HepG2 (cell line): ENCODE results near the gene SYNGR4. TPM values are rescaled to one million over a fixed set of nuclear protein-coding genes. Genes with fewer than 3 reads are reported as not detected.
A peak's percentile ranks its signal among the peaks of the same experiment; 100 is the strongest.

Experiments used
- EP300 ChIP-seq, 3 experiments: sonication (generic) in 1 of 3; formaldehyde crosslinking in 1 of 3; IDR thresholded peaks; 2 replicates each; pipeline versions ENCODE4 v1.5.1 to v1.6.1; 2011 to 2020; ENCODE audit warnings: low read depth in 2 of 3, low read length in 2 of 3, borderline replicate concordance in 1 of 3, improper control_type of control experiment in 1 of 3, mild to moderate bottlenecking in 1 of 3, missing genetic modification reagents in 1 of 3, moderate library complexity in 1 of 3
- GZF1 ChIP-seq: sonication (generic); formaldehyde crosslinking; IDR thresholded peaks from 2 replicates; pipeline ENCODE4 v1.5.1; 2020; ENCODE audit warnings: mild to moderate bottlenecking, missing genetic modification reagents
- HHEX ChIP-seq: IDR thresholded peaks from 2 replicates; pipeline ENCODE4 v1.6.1; 2016; ENCODE audit warnings: control low read depth
- HNF1A ChIP-seq, 2 experiments: sonication (generic) in 1 of 2; formaldehyde crosslinking in 1 of 2; IDR thresholded peaks; 2 replicates each; pipeline versions ENCODE4 v1.4.0 to v1.6.1; 2016 to 2020; ENCODE audit warnings: borderline replicate concordance in 1 of 2, low read depth in 1 of 2, mild to moderate bottlenecking in 1 of 2, missing genetic modification reagents in 1 of 2
- IRX3 ChIP-seq: sonication (generic); formaldehyde crosslinking; IDR thresholded peaks from 2 replicates; pipeline ENCODE4 v1.8.1; 2023; ENCODE audit warnings: mild to moderate bottlenecking, low read depth, missing genetic modification reagents, borderline replicate concordance
- KMT2A ChIP-seq: sonication (generic); formaldehyde crosslinking; IDR thresholded peaks from 2 replicates; pipeline ENCODE4 v1.4.0; 2020; ENCODE audit warnings: missing genetic modification reagents
- MLLT10 ChIP-seq: sonication (generic); formaldehyde crosslinking; IDR thresholded peaks from 2 replicates; pipeline ENCODE4 v1.4.0; 2020; ENCODE audit warnings: missing genetic modification reagents
- NCOA2 ChIP-seq: sonication (generic); formaldehyde crosslinking; IDR thresholded peaks from 2 replicates; pipeline ENCODE4 v1.8.0; 2022; ENCODE audit warnings: inconsistent platforms
- NR0B2 ChIP-seq: sonication (generic); formaldehyde crosslinking; IDR thresholded peaks from 2 replicates; pipeline ENCODE4 v1.4.0; 2020; ENCODE audit warnings: mild to moderate bottlenecking, missing genetic modification reagents
- SALL1 ChIP-seq: sonication (generic); formaldehyde crosslinking; IDR thresholded peaks from 2 replicates; pipeline ENCODE4 v1.8.0; 2022; ENCODE audit warnings: mild to moderate bottlenecking, missing genetic modification reagents
- SETDB1 ChIP-seq: sonication (generic); formaldehyde crosslinking; IDR thresholded peaks from 2 replicates; pipeline ENCODE4 v1.5.1; 2020; ENCODE audit warnings: missing genetic modification reagents, mild to moderate bottlenecking, borderline replicate concordance
- XBP1 ChIP-seq: sonication (generic); formaldehyde crosslinking; IDR thresholded peaks from 2 replicates; pipeline ENCODE4 v1.5.0; 2020; ENCODE audit warnings: missing genetic modification reagents
- ZMAT3 ChIP-seq: sonication (generic); formaldehyde crosslinking; conservative IDR thresholded peaks from 2 replicates; pipeline ENCODE4 v1.7.0; 2021; ENCODE audit warnings: missing genetic modification reagents
- ZNF253 ChIP-seq: sonication (generic); formaldehyde crosslinking; IDR thresholded peaks from 2 replicates; pipeline ENCODE4 v1.8.0; 2022; ENCODE audit warnings: mild to moderate bottlenecking, missing genetic modification reagents, borderline replicate concordance
- ZNF468 ChIP-seq: sonication (generic); formaldehyde crosslinking; IDR thresholded peaks from 2 replicates; pipeline ENCODE4 v1.8.0; 2022; ENCODE audit warnings: mild to moderate bottlenecking, moderate library complexity, missing genetic modification reagents
- ZNF550 ChIP-seq: sonication (generic); formaldehyde crosslinking; IDR thresholded peaks from 2 replicates; pipeline ENCODE4 v1.4.0; 2020; ENCODE audit warnings: mild to moderate bottlenecking, missing genetic modification reagents, borderline replicate concordance
- ZNF569 ChIP-seq: sonication (generic); formaldehyde crosslinking; IDR thresholded peaks from 2 replicates; pipeline ENCODE4 v1.5.0; 2020; ENCODE audit warnings: mild to moderate bottlenecking, missing genetic modification reagents, moderate library complexity, borderline replicate concordance
- ZNF670 ChIP-seq: sonication (generic); formaldehyde crosslinking; IDR thresholded peaks from 2 replicates; pipeline ENCODE4 v1.8.0; 2022; ENCODE audit warnings: mild to moderate bottlenecking, missing genetic modification reagents, borderline replicate concordance
- ZSCAN31 ChIP-seq: sonication (generic); formaldehyde crosslinking; IDR thresholded peaks from 2 replicates; pipeline ENCODE4 v1.5.0; 2020; ENCODE audit warnings: low read depth, mild to moderate bottlenecking, missing genetic modification reagents
- polyA plus RNA-seq, 8 experiments: library from polyadenylated mRNA; depleted of rRNA in 3 of 8; stranded (reverse) in 7 of 8; unstranded in 1 of 8; fragments of >200 nt; fragmentation: Illumina TruSeq in 4 of 8; extraction: Trizol in 4 of 8; gene quantifications; 2 replicates each; pipeline versions ENCODE4 v1.2.1 to v1.2.3, GENCODE V29; 2011 to 2016; ENCODE audit warnings: low read depth in 4 of 8, missing spikeins in 1 of 8, mixed read lengths in 1 of 8; ENCODE audit not compliant: insufficient read depth in 1 of 8
- total RNA-seq, 5 experiments: library from RNA; depleted of rRNA; stranded (reverse); fragments of >200 nt; fragmentation: Illumina TruSeq; extraction: Trizol; gene quantifications; 2 replicates each; pipeline ENCODE4 v1.2.3, GENCODE V29; 2016; ENCODE audit warnings: low read depth in 1 of 5
- TF ChIP-seq, protein P1 (sequence below): sonication (generic); formaldehyde crosslinking; IDR thresholded peaks from 2 replicates; pipeline ENCODE4 v1.8.1; 2023; ENCODE audit warnings: missing genetic modification reagents, inconsistent platforms, borderline replicate concordance
- TF ChIP-seq, protein P2 (sequence below): sonication (generic); formaldehyde crosslinking; IDR thresholded peaks from 2 replicates; pipeline ENCODE4 v1.4.0; 2020; ENCODE audit warnings: missing genetic modification reagents; ENCODE audit errors: not compliant biosample characterization

The SYNGR4 gene
- total and polyA plus RNA-seq, 2 of the 13 experiments (the other 11 are each of a cell fraction or from before 2014, with no cell fraction given) = not detected

DNA sequence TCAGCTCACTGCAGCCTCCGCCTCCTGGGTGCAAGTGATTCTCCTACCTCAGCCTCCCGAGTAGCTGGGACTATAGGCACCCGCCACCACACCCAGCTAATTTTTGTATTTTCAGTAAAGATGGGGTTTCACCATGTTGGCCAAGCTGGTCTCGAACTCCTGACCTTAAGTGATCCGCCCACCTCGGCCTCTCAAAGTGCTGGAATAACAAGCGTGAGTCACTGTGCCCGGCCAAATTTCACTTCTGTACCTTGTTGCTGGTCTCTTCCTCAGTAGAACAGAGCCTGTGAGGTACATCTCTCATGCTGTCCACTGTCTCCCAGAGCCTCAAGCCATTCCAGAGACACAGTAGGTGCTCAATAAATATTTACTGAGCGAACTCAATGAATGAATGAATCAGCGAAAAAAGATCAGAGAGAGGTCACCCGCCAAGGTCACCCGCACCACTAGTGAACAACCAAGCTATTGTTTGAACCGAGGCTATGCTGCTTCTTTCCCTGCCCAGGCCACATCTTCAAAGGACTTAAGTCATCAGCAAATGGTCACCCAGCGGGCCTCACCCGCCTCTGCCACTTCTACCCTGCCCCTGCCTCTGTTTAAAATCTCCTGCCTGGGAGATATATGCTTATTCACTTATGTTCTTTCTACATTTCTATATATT lies 9.7 kb upstream of the SYNGR4 start (continued):
- peak; percentile 12; the same call in 1 of the 2 replicates for TF ChIP-seq HNF1A (IDR thresholded peaks at IDR 0.05; ENCODE audit: low read depth)
- TF ChIP-seq HNF1A (CRISPR knock-in tag; IDR thresholded peaks at IDR 0.05; ENCODE audit: borderline replicate concordance) = peak; percentile 84; the same call in 1 of the 2 replicates
- peak; percentile 77; the same call in 1 of the 2 replicates for TF ChIP-seq HHEX
- no peak for TF ChIP-seq NR0B2 (CRISPR knock-in tag)
- peak; percentile 95 for TF ChIP-seq SALL1
- TF ChIP-seq ZNF550 (CRISPR knock-in tag) = 0 out of 2 replicates have a peak, but pooled peaks have one; percentile 37
- TF ChIP-seq IRX3 (CRISPR knock-in tag) = no peak
- peak; percentile 75; the same call in 1 of the 2 replicates for TF ChIP-seq ZNF670 (CRISPR knock-in tag)
- no peak for TF ChIP-seq GZF1
- TF ChIP-seq EP300 (IDR thresholded peaks at IDR 0.05; ENCODE audit: low read depth in 2 of 2, low read length in 2 of 2) = peak; percentile 53 to 97; a peak in 3 of 4 replicates
- TF ChIP-seq EP300 (CRISPR knock-in tag; IDR thresholded peaks at IDR 0.05; ENCODE audit: borderline replicate concordance) = peak; percentile 97
- no peak for TF ChIP-seq ZNF253 (CRISPR knock-in tag)
- TF ChIP-seq ZNF468 (CRISPR knock-in tag) = no peak
- TF ChIP-seq MLLT10 (CRISPR knock-in tag) = no peak
- no peak for TF ChIP-seq ZSCAN31 (CRISPR knock-in tag)
- peak; percentile 34; the same call in 1 of the 2 replicates for TF ChIP-seq KMT2A
- TF ChIP-seq SETDB1 (CRISPR knock-in tag) = no peak
- TF ChIP-seq ZNF569 (CRISPR knock-in tag) = no peak
- TF ChIP-seq, protein P1, sequence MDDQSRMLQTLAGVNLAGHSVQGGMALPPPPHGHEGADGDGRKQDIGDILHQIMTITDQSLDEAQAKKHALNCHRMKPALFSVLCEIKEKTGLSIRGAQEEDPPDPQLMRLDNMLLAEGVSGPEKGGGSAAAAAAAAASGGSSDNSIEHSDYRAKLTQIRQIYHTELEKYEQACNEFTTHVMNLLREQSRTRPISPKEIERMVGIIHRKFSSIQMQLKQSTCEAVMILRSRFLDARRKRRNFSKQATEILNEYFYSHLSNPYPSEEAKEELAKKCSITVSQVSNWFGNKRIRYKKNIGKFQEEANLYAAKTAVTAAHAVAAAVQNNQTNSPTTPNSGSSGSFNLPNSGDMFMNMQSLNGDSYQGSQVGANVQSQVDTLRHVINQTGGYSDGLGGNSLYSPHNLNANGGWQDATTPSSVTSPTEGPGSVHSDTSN = no peak
- TF ChIP-seq, protein P2, sequence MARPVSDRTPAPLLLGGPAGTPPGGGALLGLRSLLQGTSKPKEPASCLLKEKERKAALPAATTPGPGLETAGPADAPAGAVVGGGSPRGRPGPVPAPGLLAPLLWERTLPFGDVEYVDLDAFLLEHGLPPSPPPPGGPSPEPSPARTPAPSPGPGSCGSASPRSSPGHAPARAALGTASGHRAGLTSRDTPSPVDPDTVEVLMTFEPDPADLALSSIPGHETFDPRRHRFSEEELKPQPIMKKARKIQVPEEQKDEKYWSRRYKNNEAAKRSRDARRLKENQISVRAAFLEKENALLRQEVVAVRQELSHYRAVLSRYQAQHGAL = no peak
- TF ChIP-seq XBP1 (CRISPR knock-in tag) = no peak
- TF ChIP-seq ZMAT3 = 0 out of 2 replicates have a peak, but pooled peaks have one; percentile 51
- peak; percentile 96 for TF ChIP-seq NCOA2 (CRISPR knock-in tag)
